DMS53 treated with DMSO at 0.1 percent for 48 hours (cell line): ENCODE data around the gene FNBP1L.

Source experiments
- DNase-seq: peaks from one replicate; lab custom pipeline; 2025; ENCODE audit not compliant: unreplicated experiment; lab: John Stamatoyannopoulos, UW

Gene FNBP1L

GRCh38 chr1:93528412-93528811 is 80.5 kb downstream of the FNBP1L start:
- no peak for DNase-seq

- DNase-seq, result no peak
These were observed 83.3 kb downstream of the FNBP1L start for GRCh38 chr1:93531193-93531592.

- no peak for DNase-seq
These were observed 85.0 kb downstream of the FNBP1L start for GRCh38 chr1:93532780-93533378.

GRCh38 chr1:93533677-93534076 is 85.8 kb downstream of the FNBP1L start:
- no peak for DNase-seq

- no peak for DNase-seq
These were observed 89.5 kb downstream of the FNBP1L start for GRCh38 chr1:93537396-93537795.

- no peak for DNase-seq
These were observed 90.0 kb downstream of the FNBP1L start for GRCh38 chr1:93537924-93538323.

GRCh38 chr1:93541045-93541444 is 93.1 kb downstream of the FNBP1L start:
- DNase-seq, result no peak

GRCh38 chr1:93542398-93542797 is 94.5 kb downstream of the FNBP1L start:
- no peak for DNase-seq

- DNase-seq, result no peak
These were observed 98.4 kb downstream of the FNBP1L start for GRCh38 chr1:93546162-93546863.

GRCh38 chr1:93549131-93549530 is 101.2 kb downstream of the FNBP1L start:
- no peak for DNase-seq

GRCh38 chr1:93549811-93550210 is 101.9 kb downstream of the FNBP1L start:
- DNase-seq, result no peak

GRCh38 chr1:93552741-93553455 is 105.0 kb downstream of the FNBP1L start:
- no peak for DNase-seq

GRCh38 chr1:93553886-93554490 is 106.1 kb downstream of the FNBP1L start:
- peak; percentile 30 for DNase-seq

GRCh38 chr1:93554883-93555872 is 107.3 kb downstream of the FNBP1L start:
- DNase-seq, result no peak

GRCh38 chr1:93556291-93556690 is 108.4 kb downstream of the FNBP1L start:
- DNase-seq, result peak; percentile 53

GRCh38 chr1:93559045-93559444 is 111.1 kb downstream of the FNBP1L start:
- DNase-seq, result no peak

GRCh38 chr1:93559695-93560094 is 111.8 kb downstream of the FNBP1L start:
- no peak for DNase-seq

- DNase-seq, result no peak
These were observed 117.7 kb downstream of the FNBP1L start for GRCh38 chr1:93565496-93566206.

GRCh38 chr1:93566227-93566626 is 118.3 kb downstream of the FNBP1L start:
- no peak for DNase-seq
